HG03045 (cell line): ENCODE results near the gene HCK.
"Not testable (repeated sequence)": the region's sequence is repeated elsewhere in the genome, so short reads cannot be mapped to it uniquely, and the experiment has no call there.

ENCODE experiments used
- ATAC-seq: cut with Tn5 transposase; IDR thresholded peaks from one replicate; pipeline ENCODE4 v1.9.1; 2021; ENCODE audit warnings: mild to moderate bottlenecking, moderate library complexity; ENCODE audit not compliant: unreplicated experiment

HCK gene

DNA sequence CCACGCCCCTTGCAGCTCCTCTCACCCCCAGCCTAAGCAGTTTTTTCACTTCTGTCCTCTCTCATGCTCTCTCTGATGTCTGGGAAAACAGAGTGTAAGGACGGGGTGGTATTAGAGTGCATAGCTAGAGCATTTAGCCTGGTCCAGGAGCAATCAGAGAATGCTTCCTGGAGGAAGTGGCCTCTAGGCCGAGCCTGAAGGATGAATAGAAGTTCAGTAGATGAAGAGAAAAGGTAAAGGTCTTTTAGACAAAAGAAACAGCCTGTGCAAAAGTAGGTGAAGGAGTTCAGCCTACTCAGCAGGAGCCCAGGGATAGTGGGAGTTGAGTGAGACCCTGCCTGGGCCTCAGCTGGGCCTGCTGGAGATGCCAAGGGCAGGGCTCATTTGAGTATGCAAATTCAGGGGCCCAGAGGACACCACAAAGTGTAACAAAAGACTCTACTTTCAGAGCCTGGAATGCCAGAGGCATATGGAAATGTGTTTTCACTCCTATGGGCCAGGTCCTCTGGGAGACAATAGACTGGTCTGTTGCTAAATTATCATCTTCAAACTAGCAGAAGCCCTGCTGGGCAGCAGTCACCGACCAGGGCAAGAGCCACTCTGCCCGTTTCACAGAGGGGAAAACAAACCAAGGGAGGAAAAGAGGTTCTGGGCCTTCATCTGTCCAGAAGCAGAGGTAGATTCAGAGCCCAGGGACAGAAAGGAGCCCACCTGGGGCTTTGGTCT is 37.8 kb downstream of the HCK start:
- ATAC-seq, result no peak

- no peak for ATAC-seq
Observed at GRCh38 chr20:32091888-32092346, 39.9 kb downstream of the HCK start.

- ATAC-seq, result no peak
Observed at GRCh38 chr20:32098786-32099185, 46.7 kb downstream of the HCK start.

GRCh38 chr20:32108814-32109391 is 56.9 kb downstream of the HCK start:
- no peak for ATAC-seq

- peak; percentile 85 for ATAC-seq
Observed at GRCh38 chr20:32109392-32110172, 57.5 kb downstream of the HCK start, which contains the start of gene TM9SF4. TM9SF4 (plus strand) TSS chr20:32109714; CDS start chr20:32109741, 27 bp downstream.

DNA sequence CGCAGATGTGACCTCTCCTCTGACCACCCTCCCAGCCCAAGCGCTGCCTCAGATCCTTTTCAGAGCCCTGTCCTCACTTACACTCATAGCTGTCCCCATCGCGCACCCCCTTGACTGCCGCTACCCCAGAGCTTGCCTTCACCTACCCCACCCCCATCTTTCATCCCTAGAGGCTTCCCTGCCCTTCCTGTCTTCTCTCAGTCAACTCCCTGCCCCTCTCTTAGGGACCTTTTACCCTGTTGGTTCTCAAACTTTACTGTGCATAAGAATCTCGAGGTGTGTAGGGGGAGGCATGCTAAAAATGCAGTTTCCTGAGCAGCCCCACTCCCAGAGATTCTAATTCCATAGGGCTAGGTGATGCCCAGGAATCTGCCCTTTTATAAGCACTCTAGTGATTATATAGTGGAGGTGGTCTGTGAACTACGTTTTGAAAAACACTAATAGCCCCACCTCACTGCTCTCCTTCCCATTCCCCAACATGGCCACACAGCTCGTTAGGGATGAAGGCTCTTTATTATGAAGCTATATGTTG is 58.2 kb downstream of the HCK start:
- peak; percentile 4 for ATAC-seq

DNA sequence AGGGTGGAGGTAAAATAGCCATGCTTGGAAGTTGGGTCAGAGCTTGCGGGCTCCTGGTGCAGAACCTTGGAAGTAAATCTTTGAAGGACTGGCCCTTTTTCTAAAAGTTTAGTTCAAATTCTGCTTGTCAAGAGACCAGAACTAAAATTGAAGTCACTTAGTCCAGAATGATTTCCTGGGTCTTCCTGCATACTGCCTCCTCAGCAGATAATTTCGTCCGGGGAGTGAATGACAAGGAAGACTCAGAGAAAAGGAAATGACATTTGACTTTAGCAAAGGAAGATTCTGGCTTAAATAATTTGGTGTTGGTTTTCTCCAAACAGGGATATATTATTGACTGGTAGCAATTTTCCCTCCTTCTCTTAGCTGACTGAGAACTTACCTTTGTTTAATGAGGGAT is 58.7 kb downstream of the HCK start:
- ATAC-seq, result no peak

GRCh38 chr20:32111156-32111686 is 59.2 kb downstream of the HCK start:
- no peak for ATAC-seq

- no peak for ATAC-seq
Observed at GRCh38 chr20:32111753-32112152, 59.7 kb downstream of the HCK start.

GRCh38 chr20:32112841-32113240 is 60.8 kb downstream of the HCK start:
- ATAC-seq, result no peak

DNA sequence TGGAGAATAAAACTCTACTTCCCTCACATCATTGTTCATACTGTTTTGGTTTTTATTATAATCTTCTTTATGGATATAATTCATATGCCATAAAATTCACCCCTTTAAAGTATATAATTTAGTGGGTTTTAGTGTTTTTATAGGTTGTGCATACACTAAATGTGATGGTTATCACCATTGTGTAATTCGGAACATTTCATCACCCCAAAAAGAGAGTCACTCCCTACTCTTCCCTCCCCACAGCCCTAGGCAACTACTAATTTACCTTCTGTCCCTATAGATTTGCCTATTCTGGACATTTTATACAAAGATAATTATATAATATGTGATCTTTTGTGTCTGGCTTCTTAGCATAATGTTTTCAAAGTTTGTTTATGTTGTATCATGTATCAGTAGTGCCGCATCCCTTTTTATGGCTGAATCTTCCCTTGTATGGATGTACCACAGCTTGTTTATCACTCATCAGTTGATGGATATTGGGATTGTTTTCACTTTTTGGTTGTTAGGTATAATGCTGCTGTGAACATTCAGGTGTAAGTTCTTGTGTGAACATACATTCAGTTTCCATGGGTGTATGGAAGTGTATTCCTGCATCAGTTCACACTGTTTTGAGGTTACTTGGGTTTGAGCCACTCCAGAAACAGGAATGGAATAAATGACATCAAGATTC is 61.7 kb downstream of the HCK start:
- no peak for ATAC-seq

GRCh38 chr20:32114305-32114960 is 62.4 kb downstream of the HCK start:
- no peak for ATAC-seq

DNA sequence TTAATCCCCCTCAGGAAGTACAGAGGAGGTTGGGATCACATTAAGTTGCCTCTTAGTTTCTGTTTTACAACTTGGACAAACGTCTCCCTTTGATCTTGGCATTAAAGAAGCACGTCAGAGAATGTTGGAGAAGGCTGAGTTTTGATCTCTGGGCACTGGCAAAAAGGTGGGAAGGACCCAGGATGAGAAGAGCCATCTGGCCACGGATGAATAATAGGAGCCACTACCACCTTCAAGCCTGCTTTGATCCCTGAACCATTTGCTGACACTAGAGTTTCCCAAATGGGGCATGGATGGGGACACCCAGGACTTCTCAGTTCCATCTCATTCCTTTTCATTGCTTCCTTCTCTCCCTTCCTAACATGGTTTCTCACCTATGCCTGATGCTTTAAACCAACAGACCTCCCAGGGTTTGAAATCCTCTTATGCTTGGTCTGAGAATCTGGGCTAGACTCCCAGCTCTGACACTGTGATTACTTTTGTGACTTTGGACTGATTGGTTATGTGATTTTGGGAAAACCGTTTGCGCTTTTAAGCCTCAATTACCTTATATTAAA is 63.2 kb downstream of the HCK start:
- no peak for ATAC-seq

DNA sequence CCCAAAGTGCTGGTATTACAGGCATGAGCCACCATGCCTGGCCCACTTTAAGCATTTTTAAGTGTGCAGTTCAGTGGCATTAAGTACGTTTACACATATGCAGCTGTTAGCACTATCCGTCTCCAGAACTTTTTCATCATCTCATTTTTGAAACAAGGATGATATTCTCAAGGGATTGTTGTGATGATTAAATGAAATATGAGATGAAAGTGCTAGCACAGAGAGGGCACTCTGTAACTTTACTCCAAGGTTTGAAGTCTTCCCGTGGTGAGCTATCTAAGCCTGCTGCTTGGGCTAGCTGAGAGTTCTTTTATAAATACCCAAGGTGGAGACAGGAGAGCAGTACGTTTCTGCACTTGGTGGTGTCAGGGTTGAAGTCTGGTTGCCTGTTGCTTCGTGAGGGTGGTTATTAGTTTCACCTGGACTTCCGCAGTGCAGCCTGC is 64.1 kb downstream of the HCK start:
- ATAC-seq, result no peak

DNA sequence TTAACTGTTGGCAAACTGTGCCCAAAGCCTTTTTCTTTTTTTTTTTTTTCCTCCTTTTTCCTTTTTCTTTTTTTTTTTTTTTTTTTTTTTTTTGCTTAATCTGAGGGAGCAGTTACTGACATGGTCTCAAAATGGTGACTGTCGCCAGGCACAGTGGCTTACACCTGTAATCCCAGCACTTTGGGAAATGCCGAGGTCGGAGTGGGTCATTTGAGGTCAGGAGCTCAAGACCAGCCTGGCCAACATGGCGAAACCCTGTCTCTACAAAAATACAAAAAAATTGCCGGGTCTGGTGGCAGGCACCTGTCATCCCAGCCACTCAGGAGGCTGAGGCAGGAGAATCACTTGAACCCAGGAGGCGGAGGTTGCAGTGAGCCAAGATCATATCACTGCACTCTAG is 64.8 kb downstream of the HCK start:
- not testable (repeated sequence) for ATAC-seq

DNA sequence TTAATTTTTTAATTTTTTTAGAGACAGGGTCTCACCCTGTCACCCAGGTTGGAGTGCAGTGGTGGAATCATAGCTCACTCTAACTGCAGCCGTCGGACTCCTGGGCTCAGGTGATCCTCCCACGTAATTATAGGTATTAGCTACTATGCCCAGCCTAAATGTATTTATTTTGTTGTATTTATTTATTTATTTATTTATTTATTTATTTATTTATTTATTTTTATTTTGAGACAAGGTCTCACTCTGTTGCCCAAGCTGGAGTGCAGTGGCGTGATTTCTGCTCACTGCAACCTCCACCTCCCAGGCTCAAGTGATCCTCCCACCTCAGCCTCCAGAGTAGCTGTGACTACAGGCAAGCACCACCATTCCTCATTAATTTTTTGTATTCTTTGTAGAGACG is 66.4 kb downstream of the HCK start:
- not testable (repeated sequence) for ATAC-seq

GRCh38 chr20:32119734-32120133 is 67.7 kb downstream of the HCK start:
- no peak for ATAC-seq

- not testable (repeated sequence) for ATAC-seq
Observed at GRCh38 chr20:32121908-32122307, 69.9 kb downstream of the HCK start.

DNA sequence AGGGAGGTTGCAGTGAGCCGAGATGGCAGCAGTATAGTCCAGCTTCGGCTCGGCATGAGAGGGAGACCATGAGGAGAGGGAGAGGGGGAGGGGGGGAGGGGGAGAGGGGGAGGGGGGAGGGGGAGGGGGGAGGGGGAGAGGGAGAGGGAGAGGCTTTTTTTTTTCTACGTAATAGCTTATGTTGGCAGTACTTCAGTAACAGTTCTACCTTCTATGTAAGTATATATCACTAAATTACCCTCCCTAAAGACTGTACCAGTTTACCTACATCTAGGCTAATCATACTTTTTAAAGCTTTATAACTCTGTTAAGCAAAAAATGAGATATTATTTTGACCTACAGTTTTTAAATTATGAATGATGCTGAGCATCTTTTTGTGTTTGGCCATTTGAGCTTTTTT is 71.0 kb downstream of the HCK start:
- no peak for ATAC-seq

DNA sequence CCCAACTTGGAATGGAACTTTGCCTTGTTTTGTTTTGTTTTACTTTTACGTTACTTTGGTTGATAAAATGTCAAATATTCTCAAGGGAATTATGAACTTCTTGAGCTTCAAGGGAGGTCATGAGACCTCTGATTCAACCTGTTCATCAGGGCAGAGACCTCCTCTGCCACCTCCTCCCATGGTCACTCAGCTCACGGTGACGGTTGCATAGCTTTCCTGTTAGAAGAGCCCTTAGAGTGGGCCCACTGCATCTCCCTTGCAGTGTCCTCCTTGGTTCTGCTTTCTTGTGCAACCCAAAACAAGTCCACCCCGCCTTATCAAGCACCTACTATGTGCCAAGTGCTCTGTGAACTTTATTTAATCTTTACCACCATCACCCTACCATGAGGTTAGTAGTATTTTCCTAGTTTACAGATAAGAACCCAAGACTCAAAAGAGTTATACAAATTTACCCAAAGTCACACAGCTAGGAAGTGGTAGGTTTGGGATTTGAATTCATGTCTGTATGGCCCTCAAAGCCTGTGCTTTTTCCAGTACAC is 72.9 kb downstream of the HCK start:
- ATAC-seq, result no peak
